Heart right ventricle (tissue), 16 donors: ENCODE measurements around the gene DNMT3A. TPM values are rescaled to one million over a fixed set of nuclear protein-coding genes. Genes with fewer than 3 reads are reported as not detected.
A peak's percentile ranks its signal among the peaks of the same experiment; 100 is the strongest.

Experiments used
- ATAC-seq, 8 donors: fragments of 200-7000 bp; cut with Tn5 transposase; one replicate each; pipeline ENCODE4 v1.9.1; 2020; ENCODE audit warnings: mild to moderate bottlenecking in 8 of 8, moderate library complexity in 8 of 8, moderate number of reproducible peaks in 1 of 8
- DNase-seq, 2 donors: peaks; one replicate each; pipeline ENCODE4 v3.0.0-alpha.2; 2020
- H3K27ac ChIP-seq, 10 donors: fragments of 200-600 bp; sonication (generic) in 2 of 10; one replicate each; pipeline versions ENCODE4 v1.5.0 to v1.8.0; 2020 to 2022; ENCODE audit warnings: mild to moderate bottlenecking in 3 of 10
- H3K27me3 ChIP-seq, 7 donors: fragments of 200-600 bp; one replicate each; pipeline ENCODE4 v1.8.0; 2021 to 2022; ENCODE audit warnings: mild to moderate bottlenecking in 2 of 7
- H3K36me3 ChIP-seq, 9 donors: fragments of 200-600 bp; sonication (generic) in 1 of 9; one replicate each; pipeline versions ENCODE4 v1.5.0 to v1.8.0; 2020 to 2022; ENCODE audit warnings: mild to moderate bottlenecking in 2 of 9
- H3K4me1 ChIP-seq, 9 donors: fragments of 200-600 bp; sonication (generic) in 1 of 9; one replicate each; pipeline versions ENCODE4 v1.5.0 to v1.8.0; 2020 to 2022; ENCODE audit warnings: mild to moderate bottlenecking in 4 of 9
- H3K4me3 ChIP-seq, 10 donors: fragments of 200-600 bp; sonication (generic) in 2 of 10; one replicate each; pipeline versions ENCODE4 v1.5.0 to v1.8.0; 2020 to 2022; ENCODE audit warnings: mild to moderate bottlenecking in 7 of 10, moderate library complexity in 2 of 10
- H3K9me3 ChIP-seq, 11 donors: fragments of 200-600 bp in 10 of 11; sonication (generic) in 2 of 11; one replicate each; pipeline versions ENCODE4 v1.5.0 to v1.8.0; 2013 to 2022; ENCODE audit warnings: mild to moderate bottlenecking in 2 of 11, control low read depth in 1 of 11, moderate library complexity in 1 of 11
- WGBS, 2 donors: extraction: QIAGEN DNeasy Blood & Tissue Kit; methylation state at CpG; one replicate each; pipeline ENCODE4 v1.1.7; 2013; ENCODE audit warnings: inconsistent platforms in 1 of 2; 5-methylcytosine and 5-hydroxymethylcytosine counted together
- intact Hi-C, 10 donors: fragments of 100-400 bp; cut with DNase I; formaldehyde crosslinking; loops; one replicate each; pipeline versions ENCODE4 v1.11.1 to v1.14.2; 2022
- polyA plus RNA-seq, 2 donors: library from polyadenylated mRNA; stranded (reverse); fragments of 200-250 nt; gene quantifications; one replicate each; pipeline ENCODE4 v1.2.3, GENCODE V29; 2013
- total RNA-seq, 10 donors: library from RNA; stranded (reverse); fragmentation: NEBNext Ultra II Directional in 3 of 10; extraction: Animal tissue kit (Norgen Biotek cat#: 25700) in 3 of 10; gene quantifications; one replicate each; pipeline versions ENCODE4 v1.2.1 to v1.2.4, GENCODE V29; 2021 to 2023
- TF ChIP-seq, protein P1 (sequence below), 9 donors: fragments of 200-600 bp; sonication (generic) in 2 of 9; IDR thresholded peaks; one replicate each; pipeline versions ENCODE4 v1.5.0 to v1.8.0; 2021 to 2022; ENCODE audit warnings: antibody characterized with exemption in 9 of 9, mild to moderate bottlenecking in 5 of 9, moderate library complexity in 1 of 9
- donor health status: Arrhythmogenic right ventricular cardiomyopathy.
- donor health status: ischemic (EF 13 %, LVEDD 7.1; RV severe dilation, severe dysfunction).
- donor health status: healthy with polysubstance abuse.
- donor health status: DM: no; HTN: yes; CAD: no.
- donor health status: DM: no; HTN: no; CAD: no.
- donor health status: ischemic (EF 25% LVEDD 6.9; RV normal size, moderate dysfunction).
- donor health status: ischemic (EF 25% LVEDD 5.7; RV mildly dilated, moderate dysfunction).
- donor health status: healthy.
- donor health status: DM: yes; HTN: yes; CAD: no.
- donor health status: Ischemic cardiomyopathy.
- donor health status: ischemic (EF 35%, LVEDD 5.7; RV mildly dilated, moderate dysfunction).
- donor health status: nonischemic (EF 11% LVEDD 7.7; RV severe dilation, severe dysfunction).
- donor health status: DM: yes; HTN: yes; CAD: no.
- donor health status: PGD.
- donor health status: ischemic (EF 29% LVEDD 5.4; RV normal size, mild dysfunction).
- donor health status: nonischemic (EF 23%, LVEDD 6.1; RV moderate dilation, normal function).

DNMT3A gene
- total and polyA plus RNA-seq, 12 donors: 4.7 to 23.7 (median 19.3) TPM

- Histone ChIP-seq H3K27me3 (no peaks in the 10 kb centered on the region), H3K4me1 (peaks cover 20 to 68% (median 60%) of the 10 kb centered on the region in 9 donors), H3K9me3 (no peaks in the 10 kb centered on the region), H3K27ac (peak overlapping the region in 1 of 10 donors; percentile 19), H3K4me3 (no peak overlapping the region), H3K36me3 (peaks cover 0 to 77% (median 13%) of the 10 kb centered on the region in 9 donors)
- intact Hi-C loops: no loop called here
- WGBS, 2 donors: 63 to 70% methylated on average over 9 of the region's 9 CpGs
- DNase-seq (no peak), ATAC-seq (peak in 3 of 8 donors; percentile 12 to 24 (median 16))
- TF ChIP-seq, protein P1, sequence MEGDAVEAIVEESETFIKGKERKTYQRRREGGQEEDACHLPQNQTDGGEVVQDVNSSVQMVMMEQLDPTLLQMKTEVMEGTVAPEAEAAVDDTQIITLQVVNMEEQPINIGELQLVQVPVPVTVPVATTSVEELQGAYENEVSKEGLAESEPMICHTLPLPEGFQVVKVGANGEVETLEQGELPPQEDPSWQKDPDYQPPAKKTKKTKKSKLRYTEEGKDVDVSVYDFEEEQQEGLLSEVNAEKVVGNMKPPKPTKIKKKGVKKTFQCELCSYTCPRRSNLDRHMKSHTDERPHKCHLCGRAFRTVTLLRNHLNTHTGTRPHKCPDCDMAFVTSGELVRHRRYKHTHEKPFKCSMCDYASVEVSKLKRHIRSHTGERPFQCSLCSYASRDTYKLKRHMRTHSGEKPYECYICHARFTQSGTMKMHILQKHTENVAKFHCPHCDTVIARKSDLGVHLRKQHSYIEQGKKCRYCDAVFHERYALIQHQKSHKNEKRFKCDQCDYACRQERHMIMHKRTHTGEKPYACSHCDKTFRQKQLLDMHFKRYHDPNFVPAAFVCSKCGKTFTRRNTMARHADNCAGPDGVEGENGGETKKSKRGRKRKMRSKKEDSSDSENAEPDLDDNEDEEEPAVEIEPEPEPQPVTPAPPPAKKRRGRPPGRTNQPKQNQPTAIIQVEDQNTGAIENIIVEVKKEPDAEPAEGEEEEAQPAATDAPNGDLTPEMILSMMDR (IDR thresholded peaks at IDR 0.05): no peak
These were observed 38.9 kb downstream of the DNMT3A start for GRCh38 chr2:25302758-25303375.

- peaks cover 20 to 57% (median 53%) of the 10 kb centered on the region in 9 donors for H3K4me1 ChIP-seq
- WGBS, 2 donors: 77% methylated on average over 8 of the region's 8 CpGs
- H3K36me3 ChIP-seq: peaks cover 0 to 74% (median 13%) of the 10 kb centered on the region in 9 donors
- ATAC-seq (peak in 2 of 8 donors; percentile 10 to 21), DNase-seq (no peak)
- H3K4me3 ChIP-seq: no peak overlapping the region
- intact Hi-C loops: no loop called here
- no peaks in the 10 kb centered on the region for H3K27me3 ChIP-seq
- H3K9me3 ChIP-seq: no peaks in the 10 kb centered on the region
- TF ChIP-seq, protein P1 (IDR thresholded peaks at IDR 0.05): no peak
- H3K27ac ChIP-seq: peak overlapping the region in 1 of 10 donors; percentile 35
These were observed 40.0 kb downstream of the DNMT3A start for GRCh38 chr2:25301453-25302352.

- intact Hi-C loops: no loop called here
- no peak overlapping the region for H3K27ac ChIP-seq
- peaks cover 0 to 65% (median 13%) of the 10 kb centered on the region in 9 donors for H3K36me3 ChIP-seq
- no peaks in the 10 kb centered on the region for H3K27me3 ChIP-seq
- ATAC-seq (no peak), DNase-seq (no peak)
- no peak overlapping the region for H3K4me3 ChIP-seq
- TF ChIP-seq, protein P1 (IDR thresholded peaks at IDR 0.05): no peak
- peaks cover 17 to 55% (median 50%) of the 10 kb centered on the region in 9 donors for H3K4me1 ChIP-seq
- WGBS, 2 donors: 88 to 94% methylated on average over 12 of the region's 12 CpGs
- no peaks in the 10 kb centered on the region for H3K9me3 ChIP-seq
These were observed 41.7 kb downstream of the DNMT3A start for GRCh38 chr2:25300001-25300400.

DNA sequence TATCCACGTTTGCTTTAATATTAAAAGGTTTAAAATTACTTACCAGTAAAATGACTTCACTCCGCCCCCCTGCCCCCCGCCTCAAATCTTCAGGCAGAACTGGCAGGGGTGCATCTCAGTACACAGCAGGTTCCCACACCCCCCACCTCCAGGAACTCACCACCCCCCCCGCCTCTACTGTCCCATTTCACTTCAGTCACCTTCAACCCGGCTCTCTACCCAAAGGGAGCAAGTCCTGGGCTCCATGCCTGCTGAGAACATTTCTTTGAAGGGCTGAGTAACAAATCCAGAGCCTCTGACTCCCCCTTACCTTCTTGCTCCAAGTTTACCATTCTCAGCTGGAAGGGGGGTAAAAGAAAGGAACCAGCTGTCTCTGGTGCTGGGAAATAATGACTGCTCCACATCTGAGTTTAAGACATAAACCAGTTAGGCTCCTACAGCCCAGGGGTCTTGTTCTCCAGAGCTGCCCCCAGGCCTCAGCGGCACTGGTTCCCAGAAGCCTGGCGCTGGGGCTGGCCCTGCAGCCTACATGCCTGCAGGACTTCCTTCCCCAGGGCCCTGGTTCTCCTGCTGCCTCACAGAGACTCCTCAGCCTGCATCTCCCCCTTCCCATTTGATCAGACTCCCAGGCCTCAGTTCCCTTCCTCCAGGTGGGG lies 42.8 kb downstream of the DNMT3A start:
- H3K4me1 ChIP-seq: peaks cover 24 to 55% (median 50%) of the 10 kb centered on the region in 9 donors

More for the DNA sequence above, 42.8 kb downstream of the DNMT3A start:
- H3K27me3 ChIP-seq: no peaks in the 10 kb centered on the region
- no peaks in the 10 kb centered on the region for H3K9me3 ChIP-seq
- intact Hi-C loops: no loop called here
- DNase-seq: no peak
- TF ChIP-seq, protein P1 (IDR thresholded peaks at IDR 0.05): no peak
- H3K36me3 ChIP-seq: peaks cover 0 to 61% (median 13%) of the 10 kb centered on the region in 9 donors
- 90 to 91% methylated on average over 7 of the region's 7 CpGs for WGBS, 2 donors
- H3K27ac ChIP-seq: peak overlapping the region in 1 of 10 donors; percentile 6
- no peak for ATAC-seq
- no peak overlapping the region for H3K4me3 ChIP-seq
